GM06990 (cell line): ENCODE results near the gene PLEKHA1.

Source experiments
- DNase-seq: peaks from one replicate; pipeline ENCODE4 v3.0.0-alpha.2; 2011; ENCODE audit not compliant: insufficient read length; ENCODE audit errors: extremely low read depth
- H3K27me3 ChIP-seq: replicated peaks from 2 replicates; pipeline ENCODE4 v1.6.0; 2011; ENCODE audit warnings: low read length; ENCODE audit not compliant: control insufficient read depth, insufficient read depth
- H3K36me3 ChIP-seq: 2 replicates; pipeline ENCODE4 v1.5.1; 2011; ENCODE audit warnings: low read length; ENCODE audit not compliant: control insufficient read depth, insufficient read depth
- H3K4me3 ChIP-seq: replicated peaks from 2 replicates; pipeline ENCODE4 v1.5.1; 2011; ENCODE audit warnings: low read depth, mild to moderate bottlenecking, control low read depth, low read length
- TF ChIP-seq, protein P1 (sequence below): IDR thresholded peaks from 2 replicates; pipeline ENCODE4 v1.5.1; 2011; ENCODE audit warnings: low read length, control low read depth, mild to moderate bottlenecking, inconsistent platforms; ENCODE audit not compliant: insufficient read depth, poor library complexity, severe bottlenecking

Gene PLEKHA1

DNA sequence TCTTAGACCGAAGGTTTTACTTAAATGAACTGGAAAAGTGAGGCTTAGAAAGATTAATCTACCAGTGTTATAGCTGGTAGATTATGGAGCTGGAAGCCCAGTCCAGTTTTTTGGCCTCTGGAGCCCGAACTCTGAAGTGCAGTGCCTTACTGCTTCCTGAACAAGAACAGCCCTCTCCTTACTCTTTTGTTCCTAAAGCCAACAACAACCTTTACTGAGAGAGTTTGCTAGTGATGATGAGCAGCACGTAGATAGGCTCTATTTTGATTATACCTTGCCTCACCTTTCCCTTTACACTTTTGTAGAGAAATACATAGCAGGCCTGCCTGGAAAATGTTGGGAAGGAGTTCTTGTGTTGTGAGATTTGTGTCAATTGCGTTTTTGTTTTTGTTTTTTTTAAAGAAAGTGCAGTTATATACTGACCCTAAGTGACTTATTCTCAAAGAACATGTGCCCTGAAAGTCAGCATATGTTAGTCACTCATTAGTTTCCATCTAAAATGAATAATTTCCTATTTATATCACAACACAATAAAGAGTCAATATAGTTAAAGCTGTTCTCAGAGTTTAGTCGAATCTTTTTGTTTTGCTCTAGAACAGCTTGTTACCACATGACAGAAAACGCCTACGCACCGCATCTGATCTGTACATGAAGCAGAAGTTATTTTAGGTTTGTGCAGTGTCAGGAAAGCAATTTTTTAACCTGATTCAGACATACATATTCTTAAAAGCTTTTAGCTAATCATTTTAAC, 33.0 kb downstream of the PLEKHA1 start:
- no peaks in the 10 kb centered on the region for H3K36me3 ChIP-seq
- no peak for DNase-seq
- H3K4me3 ChIP-seq, result no peak overlapping the region
- no peaks in the 10 kb centered on the region for H3K27me3 ChIP-seq
- TF ChIP-seq, protein P1, sequence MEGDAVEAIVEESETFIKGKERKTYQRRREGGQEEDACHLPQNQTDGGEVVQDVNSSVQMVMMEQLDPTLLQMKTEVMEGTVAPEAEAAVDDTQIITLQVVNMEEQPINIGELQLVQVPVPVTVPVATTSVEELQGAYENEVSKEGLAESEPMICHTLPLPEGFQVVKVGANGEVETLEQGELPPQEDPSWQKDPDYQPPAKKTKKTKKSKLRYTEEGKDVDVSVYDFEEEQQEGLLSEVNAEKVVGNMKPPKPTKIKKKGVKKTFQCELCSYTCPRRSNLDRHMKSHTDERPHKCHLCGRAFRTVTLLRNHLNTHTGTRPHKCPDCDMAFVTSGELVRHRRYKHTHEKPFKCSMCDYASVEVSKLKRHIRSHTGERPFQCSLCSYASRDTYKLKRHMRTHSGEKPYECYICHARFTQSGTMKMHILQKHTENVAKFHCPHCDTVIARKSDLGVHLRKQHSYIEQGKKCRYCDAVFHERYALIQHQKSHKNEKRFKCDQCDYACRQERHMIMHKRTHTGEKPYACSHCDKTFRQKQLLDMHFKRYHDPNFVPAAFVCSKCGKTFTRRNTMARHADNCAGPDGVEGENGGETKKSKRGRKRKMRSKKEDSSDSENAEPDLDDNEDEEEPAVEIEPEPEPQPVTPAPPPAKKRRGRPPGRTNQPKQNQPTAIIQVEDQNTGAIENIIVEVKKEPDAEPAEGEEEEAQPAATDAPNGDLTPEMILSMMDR, result no peak

DNA sequence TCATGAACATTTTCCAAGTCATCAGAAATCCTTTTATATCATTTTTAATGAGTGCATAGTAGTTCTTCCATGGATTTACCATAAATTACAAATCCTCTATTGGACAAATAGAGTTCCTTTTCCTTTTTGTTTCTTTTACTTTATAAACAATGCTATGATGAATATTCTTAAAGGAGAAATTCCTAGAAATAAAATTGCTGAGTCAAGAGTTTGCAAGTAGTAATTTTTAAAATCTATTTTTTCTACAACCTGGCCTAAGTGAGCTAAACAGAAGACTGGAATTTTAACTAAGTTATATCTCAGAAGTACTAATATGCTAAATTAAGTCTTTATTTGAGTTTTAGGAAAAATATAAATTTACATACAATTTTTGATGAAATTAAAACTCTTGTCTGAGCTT, 38.8 kb downstream of the PLEKHA1 start:
- Histone ChIP-seq H3K36me3 (no peaks in the 10 kb centered on the region), H3K4me3 (no peak overlapping the region), H3K27me3 (no peaks in the 10 kb centered on the region)
- no peak for DNase-seq
- TF ChIP-seq, protein P1, result no peak

DNA sequence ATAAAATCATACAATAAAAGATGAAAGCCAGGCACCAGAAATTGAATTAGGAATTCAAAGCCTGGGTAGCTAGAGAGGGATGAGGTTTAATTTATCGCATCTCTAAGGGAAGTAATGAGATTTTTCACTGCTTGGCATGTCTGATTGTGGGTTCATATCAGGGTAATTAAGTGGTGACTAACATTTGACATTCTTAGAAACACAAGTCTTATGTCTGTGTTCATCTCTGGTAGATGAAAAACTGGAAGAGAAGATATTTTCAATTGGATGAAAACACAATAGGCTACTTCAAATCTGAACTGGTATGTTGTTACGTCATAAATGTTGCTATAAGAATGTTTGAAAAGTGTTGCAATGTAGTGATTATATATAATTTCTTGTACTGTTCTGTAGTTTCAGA, 43.2 kb downstream of the PLEKHA1 start:
- H3K36me3 ChIP-seq, result no peaks in the 10 kb centered on the region
- H3K27me3 ChIP-seq, result no peaks in the 10 kb centered on the region
- no peak overlapping the region for H3K4me3 ChIP-seq
- DNase-seq, result no peak
- TF ChIP-seq, protein P1, result no peak

DNA sequence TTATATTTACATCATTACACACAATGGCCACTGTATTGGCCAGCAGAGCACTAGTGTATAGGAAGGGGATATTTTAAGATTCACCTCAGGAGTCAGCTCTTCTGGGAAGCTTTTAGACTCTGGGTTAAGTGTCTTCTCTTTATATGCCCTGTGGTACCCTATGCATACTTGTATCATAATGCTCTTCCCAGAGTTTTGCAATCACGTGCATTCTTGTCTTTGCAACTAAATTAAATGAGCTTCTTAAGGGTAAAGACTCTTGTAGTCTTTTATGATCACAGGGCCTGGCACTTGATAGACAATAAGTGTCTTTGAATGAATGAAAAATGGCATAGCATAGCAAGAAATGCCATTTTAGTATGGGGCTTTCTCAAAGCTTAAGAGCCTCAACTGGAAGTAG, 44.5 kb downstream of the PLEKHA1 start:
- no peaks in the 10 kb centered on the region for H3K36me3 ChIP-seq
- no peak for DNase-seq

DNA sequence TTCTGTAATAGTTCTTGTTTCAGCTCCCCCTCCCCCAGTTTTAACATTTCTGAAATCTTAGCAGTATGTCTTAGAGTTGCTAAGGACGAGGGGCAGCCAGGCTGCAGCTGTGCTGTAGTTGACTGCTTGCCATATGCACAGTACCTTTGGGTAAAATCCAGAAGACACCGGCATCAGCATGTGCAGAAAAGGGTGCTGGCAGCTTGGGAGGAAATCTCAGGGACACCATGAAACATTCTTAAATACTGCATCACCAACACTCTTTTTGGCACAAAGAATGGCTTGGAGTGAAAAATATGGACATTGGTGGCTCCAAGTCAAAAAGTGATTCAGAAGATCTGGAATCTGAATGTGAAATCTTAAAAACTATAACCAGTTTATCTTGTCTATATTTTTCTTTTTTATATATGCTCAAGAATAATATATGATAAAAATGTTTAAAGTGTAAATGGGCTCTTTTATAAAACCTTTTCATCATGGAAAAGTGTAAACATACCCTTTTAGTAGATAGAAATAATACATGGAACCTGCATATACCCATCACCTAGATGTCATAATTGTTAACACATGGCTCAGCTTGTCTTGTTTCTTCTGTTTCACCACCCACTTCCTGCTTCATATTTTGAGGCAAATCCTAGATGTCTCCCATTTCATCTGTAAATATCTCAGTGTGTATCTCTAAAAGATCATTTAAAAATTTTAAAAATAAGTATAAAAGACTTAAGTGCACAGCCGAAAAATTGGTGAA, 45.5 kb downstream of the PLEKHA1 start:
- no peaks in the 10 kb centered on the region for H3K36me3 ChIP-seq
- H3K4me3 ChIP-seq, result no peak overlapping the region
- DNase-seq, result no peak
- H3K27me3 ChIP-seq, result no peaks in the 10 kb centered on the region
- TF ChIP-seq, protein P1, result no peak

More for the DNA sequence above, 44.5 kb downstream of the PLEKHA1 start:
- H3K4me3 ChIP-seq, result no peak overlapping the region
- TF ChIP-seq, protein P1, result no peak
- H3K27me3 ChIP-seq, result no peaks in the 10 kb centered on the region
